GM21528 (cell line): ENCODE measurements around the gene CD109.

Experiments
- ATAC-seq: cut with Tn5 transposase; IDR thresholded peaks from one replicate; pipeline ENCODE4 v1.9.1; 2021; ENCODE audit warnings: mild to moderate bottlenecking, moderate library complexity; ENCODE audit not compliant: unreplicated experiment, low FRiP score

Gene CD109

GRCh38 chr6:73724389-73724788, 28.4 kb downstream of the CD109 start:
- ATAC-seq: no peak

- peak; percentile 69 for ATAC-seq
These were observed 29.2 kb downstream of the CD109 start for GRCh38 chr6:73725192-73725591.

GRCh38 chr6:73727114-73727513, 31.1 kb downstream of the CD109 start:
- no peak for ATAC-seq

- peak; percentile 44 for ATAC-seq
These were observed 32.7 kb downstream of the CD109 start for GRCh38 chr6:73728548-73729205.

GRCh38 chr6:73731285-73731684, 35.3 kb downstream of the CD109 start:
- no peak for ATAC-seq

GRCh38 chr6:73732845-73733675, 37.1 kb downstream of the CD109 start:
- peak; percentile 73 for ATAC-seq

- no peak for ATAC-seq
These were observed 37.8 kb downstream of the CD109 start for GRCh38 chr6:73733791-73734190.

GRCh38 chr6:73734832-73735453, 38.9 kb downstream of the CD109 start:
- ATAC-seq: no peak

- no peak for ATAC-seq
These were observed 42.5 kb downstream of the CD109 start for GRCh38 chr6:73738367-73739028.

- ATAC-seq: peak; percentile 74
These were observed 43.1 kb downstream of the CD109 start for GRCh38 chr6:73739096-73739495.

GRCh38 chr6:73742433-73742832, 46.4 kb downstream of the CD109 start:
- ATAC-seq: no peak

GRCh38 chr6:73743081-73743480, 47.1 kb downstream of the CD109 start:
- ATAC-seq: no peak

- no peak for ATAC-seq
These were observed 47.6 kb downstream of the CD109 start for GRCh38 chr6:73743556-73743955.

GRCh38 chr6:73746787-73747186, 50.8 kb downstream of the CD109 start:
- ATAC-seq: no peak

- ATAC-seq: peak; percentile 97
These were observed 51.3 kb downstream of the CD109 start for GRCh38 chr6:73747289-73747688.

GRCh38 chr6:73752943-73753342, 56.9 kb downstream of the CD109 start:
- no peak for ATAC-seq

- no peak for ATAC-seq
These were observed 70.0 kb downstream of the CD109 start for GRCh38 chr6:73766040-73766439.

- no peak for ATAC-seq
These were observed 72.6 kb downstream of the CD109 start for GRCh38 chr6:73768558-73768957.

GRCh38 chr6:73769976-73770375, 74.0 kb downstream of the CD109 start:
- ATAC-seq: no peak

GRCh38 chr6:73774311-73774774, 78.3 kb downstream of the CD109 start:
- ATAC-seq: no peak

GRCh38 chr6:73779943-73780342, 83.9 kb downstream of the CD109 start:
- no peak for ATAC-seq
